HepG2 (cell line): ENCODE measurements around the gene SLC25A25.

Experiments
- CEBPG ChIP-seq: IDR thresholded peaks from 2 replicates; pipeline ENCODE4 v1.6.1; 2016
- CHD4 ChIP-seq: fragments of 200-600 bp; sonication (generic); IDR thresholded peaks from 2 replicates; pipeline ENCODE4 v1.7.0; 2017; ENCODE audit warnings: mild to moderate bottlenecking, low read length, borderline replicate concordance
- CTCF ChIP-seq: sonication (generic); formaldehyde crosslinking; IDR thresholded peaks from 2 replicates; pipeline ENCODE4 v1.5.0; 2020; ENCODE audit warnings: mild to moderate bottlenecking, missing genetic modification reagents, moderate library complexity
- MTF1 ChIP-seq: sonication (generic); formaldehyde crosslinking; IDR thresholded peaks from 2 replicates; pipeline ENCODE4 v1.5.0; 2020; ENCODE audit warnings: missing genetic modification reagents
- NFYB ChIP-seq: sonication (generic); formaldehyde crosslinking; IDR thresholded peaks from 2 replicates; pipeline ENCODE4 v1.4.0; 2020; ENCODE audit warnings: missing genetic modification reagents
- POLR2A ChIP-seq, 2 experiments: IDR thresholded peaks; 2 replicates each; pipeline ENCODE4 v1.6.1; 2011; ENCODE audit warnings: low read depth in 2 of 2, low read length in 2 of 2, mild to moderate bottlenecking in 1 of 2, moderate library complexity in 1 of 2; ENCODE audit not compliant: insufficient read depth in 1 of 2
- RFX3 ChIP-seq: IDR thresholded peaks from 2 replicates; pipeline ENCODE4 v1.6.1; 2016; ENCODE audit warnings: missing biosample characterization, missing genetic modification reagents
- TOE1 ChIP-seq: sonication (generic); formaldehyde crosslinking; IDR thresholded peaks from 2 replicates; pipeline ENCODE4 v1.4.0; 2020; ENCODE audit warnings: mild to moderate bottlenecking, missing genetic modification reagents
- U2AF2 ChIP-seq: fragments of 200-400 bp; formaldehyde crosslinking; IDR thresholded peaks from 2 replicates; pipeline ENCODE4 v1.6.1; 2017; ENCODE audit warnings: low read depth, mild to moderate bottlenecking, low read length
- ZBTB20 ChIP-seq: sonication (generic); formaldehyde crosslinking; IDR thresholded peaks from 2 replicates; pipeline ENCODE4 v1.8.1; 2023; ENCODE audit warnings: missing genetic modification reagents, low read depth, mild to moderate bottlenecking, borderline replicate concordance
- ZBTB7B ChIP-seq: sonication (generic); formaldehyde crosslinking; IDR thresholded peaks from 2 replicates; pipeline ENCODE4 v1.4.0; 2020; ENCODE audit warnings: missing genetic modification reagents

DNA sequence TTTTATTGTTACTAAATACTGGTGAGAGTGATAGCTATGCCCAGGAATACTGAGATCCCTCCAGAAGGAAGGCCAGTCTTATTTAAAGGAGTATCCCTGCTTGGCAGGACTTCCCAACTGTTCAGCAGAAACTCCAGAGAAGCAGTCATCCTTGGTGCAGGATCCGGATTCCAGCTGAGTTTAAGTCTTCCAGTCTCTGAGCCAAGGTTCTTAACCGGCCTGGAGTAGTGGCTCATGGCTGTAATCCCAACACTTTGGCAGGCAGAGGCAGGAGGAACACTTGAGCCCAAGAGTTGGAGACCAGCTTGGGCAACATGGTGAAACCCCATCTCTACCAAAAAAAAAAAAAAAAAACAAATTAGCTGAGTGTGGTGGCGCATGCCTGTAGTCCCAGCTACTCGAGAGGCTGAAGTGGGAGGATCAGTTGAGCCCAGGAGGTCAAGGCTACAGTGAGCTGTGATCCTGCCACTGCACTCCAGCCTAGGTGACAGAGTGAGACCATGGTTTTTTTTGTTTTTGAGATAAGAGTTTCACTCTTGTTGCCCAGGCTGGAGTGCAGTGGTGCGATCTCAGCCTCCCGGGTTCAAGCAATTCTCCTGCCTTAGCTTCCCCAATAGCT lies 8.6 kb upstream of the SLC25A25 start:
- TF ChIP-seq ZBTB7B (CRISPR knock-in tag): no peak
- no peak for TF ChIP-seq CTCF (CRISPR knock-in tag)
- no peak for TF ChIP-seq TOE1 (CRISPR knock-in tag)
- no peak for TF ChIP-seq NFYB
- no peak for TF ChIP-seq U2AF2
- TF ChIP-seq CHD4: no peak
- no peak for TF ChIP-seq POLR2A (IDR thresholded peaks at IDR 0.05; ENCODE audit: insufficient read depth in 1 of 2, low read depth in 2 of 2, low read length in 2 of 2)
- TF ChIP-seq ZBTB20 (CRISPR knock-in tag): no peak
- no peak for TF ChIP-seq RFX3 (CRISPR knock-in tag)
- TF ChIP-seq MTF1: no peak
- no peak for TF ChIP-seq CEBPG
